Osteocyte (in vitro differentiated cells): ENCODE measurements around the gene SBSN. TPM values are rescaled to one million over a fixed set of nuclear protein-coding genes. Genes with fewer than 3 reads are reported as not detected.

Experiments used
- DNase-seq: peaks from one replicate; pipeline ENCODE4 v3.0.0; 2021; ENCODE audit warnings: mixed read lengths; ENCODE audit not compliant: unreplicated experiment; ENCODE audit errors: extremely low spot score
- H3K27ac Mint-ChIP-seq: one replicate; pipeline ENCODE4 v1.8.0; 2021; ENCODE audit warnings: mild to moderate bottlenecking, mixed read lengths; ENCODE audit not compliant: unreplicated experiment
- H3K27me3 Mint-ChIP-seq: one replicate; pipeline ENCODE4 v1.8.0; 2021; ENCODE audit warnings: mixed read lengths; ENCODE audit not compliant: unreplicated experiment
- H3K36me3 Mint-ChIP-seq: one replicate; pipeline ENCODE4 v1.8.0; 2021; ENCODE audit warnings: mixed read lengths; ENCODE audit not compliant: unreplicated experiment
- H3K4me1 Mint-ChIP-seq: one replicate; pipeline ENCODE4 v1.8.0; 2021; ENCODE audit warnings: mixed read lengths; ENCODE audit not compliant: unreplicated experiment
- H3K4me3 Mint-ChIP-seq: one replicate; pipeline ENCODE4 v1.8.0; 2021; ENCODE audit warnings: mild to moderate bottlenecking, moderate library complexity, mixed read lengths; ENCODE audit not compliant: unreplicated experiment
- H3K9me3 Mint-ChIP-seq: one replicate; pipeline ENCODE4 v1.8.0; 2021; ENCODE audit warnings: mixed read lengths; ENCODE audit not compliant: unreplicated experiment
- long read RNA-seq: library from polyadenylated mRNA; unstranded; transcript quantifications from one replicate; pipeline ENCODE4 v2.0.0, GENCODE V29; 2021
- total RNA-seq: library from RNA; stranded (reverse); gene quantifications from 2 replicates; pipeline ENCODE4 v1.2.1, GENCODE V29; 2021
- TF ChIP-seq, protein P1 (sequence below): fragments of 200-600 bp; sonication (generic); IDR thresholded peaks from 2 replicates; pipeline ENCODE4 v1.5.0; 2021; ENCODE audit warnings: antibody characterized with exemption, mild to moderate bottlenecking, moderate library complexity

SBSN gene
- not detected in 2 replicates for total RNA-seq
- long read RNA-seq = 0 reads

GRCh38 chr19:35528218-35529038, at the start of gene SBSN:
TSS of gene SBSN (minus strand) at chr19:35528311. CDS start at chr19:35528281, 30 bp downstream.
- Mint-ChIP-seq H3K27me3 (peaks cover 12% of the 10 kb centered on the region), H3K4me3 (no peak within 1 kb of the TSS), H3K4me1 (no peaks in the 10 kb centered on the region), H3K27ac (no peak within 1 kb of the TSS), H3K36me3 (no peaks in the 10 kb centered on the region), H3K9me3 (no peaks in the 10 kb centered on the region)
- no peak for DNase-seq
- TF ChIP-seq, protein P1, sequence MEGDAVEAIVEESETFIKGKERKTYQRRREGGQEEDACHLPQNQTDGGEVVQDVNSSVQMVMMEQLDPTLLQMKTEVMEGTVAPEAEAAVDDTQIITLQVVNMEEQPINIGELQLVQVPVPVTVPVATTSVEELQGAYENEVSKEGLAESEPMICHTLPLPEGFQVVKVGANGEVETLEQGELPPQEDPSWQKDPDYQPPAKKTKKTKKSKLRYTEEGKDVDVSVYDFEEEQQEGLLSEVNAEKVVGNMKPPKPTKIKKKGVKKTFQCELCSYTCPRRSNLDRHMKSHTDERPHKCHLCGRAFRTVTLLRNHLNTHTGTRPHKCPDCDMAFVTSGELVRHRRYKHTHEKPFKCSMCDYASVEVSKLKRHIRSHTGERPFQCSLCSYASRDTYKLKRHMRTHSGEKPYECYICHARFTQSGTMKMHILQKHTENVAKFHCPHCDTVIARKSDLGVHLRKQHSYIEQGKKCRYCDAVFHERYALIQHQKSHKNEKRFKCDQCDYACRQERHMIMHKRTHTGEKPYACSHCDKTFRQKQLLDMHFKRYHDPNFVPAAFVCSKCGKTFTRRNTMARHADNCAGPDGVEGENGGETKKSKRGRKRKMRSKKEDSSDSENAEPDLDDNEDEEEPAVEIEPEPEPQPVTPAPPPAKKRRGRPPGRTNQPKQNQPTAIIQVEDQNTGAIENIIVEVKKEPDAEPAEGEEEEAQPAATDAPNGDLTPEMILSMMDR = no peak

GRCh38 chr19:35571406-35571965, 43.4 kb upstream of the SBSN start:
- TF ChIP-seq, protein P1 = no peak

GRCh38 chr19:35569281-35569781, 41.2 kb upstream of the SBSN start:
- Mint-ChIP-seq H3K36me3 (no peaks in the 10 kb centered on the region), H3K4me3 (no peak overlapping the region), H3K4me1 (no peaks in the 10 kb centered on the region), H3K27me3 (peaks cover 18% of the 10 kb centered on the region), H3K27ac (no peak overlapping the region), H3K9me3 (no peaks in the 10 kb centered on the region)
- TF ChIP-seq, protein P1 = no peak
- DNase-seq = no peak

More at GRCh38 chr19:35571406-35571965, 43.4 kb upstream of the SBSN start:
- H3K27me3 Mint-ChIP-seq = peaks cover 14% of the 10 kb centered on the region
- H3K4me3 Mint-ChIP-seq = no peak overlapping the region
- no peaks in the 10 kb centered on the region for H3K36me3 Mint-ChIP-seq
- H3K9me3 Mint-ChIP-seq = peaks cover 10% of the 10 kb centered on the region
- no peak for DNase-seq
- H3K27ac Mint-ChIP-seq = no peak overlapping the region
- no peaks in the 10 kb centered on the region for H3K4me1 Mint-ChIP-seq

- Mint-ChIP-seq H3K4me3 (no peak overlapping the region), H3K9me3 (no peaks in the 10 kb centered on the region), H3K4me1 (no peaks in the 10 kb centered on the region), H3K27ac (no peak overlapping the region), H3K36me3 (no peaks in the 10 kb centered on the region), H3K27me3 (peaks cover 13% of the 10 kb centered on the region)
- DNase-seq = no peak
- TF ChIP-seq, protein P1 = no peak
Observed at GRCh38 chr19:35566738-35567137, 38.6 kb upstream of the SBSN start.
